Measurements from ENCODE around the gene TMEM259.

DNA sequence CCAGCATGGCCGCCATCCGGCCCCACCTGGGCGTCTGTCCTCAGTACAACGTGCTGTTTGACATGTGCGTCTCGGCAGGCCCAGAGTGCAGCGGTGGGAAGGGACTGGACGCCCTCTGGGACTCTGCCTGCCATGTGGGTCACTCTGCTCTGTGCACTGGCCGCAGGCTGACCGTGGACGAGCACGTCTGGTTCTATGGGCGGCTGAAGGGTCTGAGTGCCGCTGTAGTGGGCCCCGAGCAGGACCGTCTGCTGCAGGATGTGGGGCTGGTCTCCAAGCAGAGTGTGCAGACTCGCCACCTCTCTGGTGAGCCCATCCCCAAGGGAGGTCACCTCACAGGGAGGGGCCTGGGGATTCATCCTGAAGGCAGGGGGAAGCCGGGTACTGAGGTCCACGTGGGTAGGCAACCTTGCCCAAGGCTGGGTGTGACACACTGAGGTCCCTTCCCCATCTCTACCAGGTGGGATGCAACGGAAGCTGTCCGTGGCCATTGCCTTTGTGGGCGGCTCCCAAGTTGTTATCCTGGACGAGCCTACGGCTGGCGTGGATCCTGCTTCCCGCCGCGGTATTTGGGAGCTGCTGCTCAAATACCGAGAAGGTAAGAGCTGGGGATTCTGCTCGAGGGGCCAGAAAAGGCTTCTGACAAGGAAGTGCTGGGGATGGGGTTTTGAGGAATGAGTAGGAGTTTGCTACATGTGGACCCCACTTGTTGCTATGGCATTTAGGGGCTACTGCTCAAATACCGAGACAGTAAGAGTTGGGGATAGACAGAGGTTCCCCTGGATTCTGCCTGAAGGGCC, 30.3 kb upstream of the TMEM259 start:
- TF ChIP-seq, protein P1, sequence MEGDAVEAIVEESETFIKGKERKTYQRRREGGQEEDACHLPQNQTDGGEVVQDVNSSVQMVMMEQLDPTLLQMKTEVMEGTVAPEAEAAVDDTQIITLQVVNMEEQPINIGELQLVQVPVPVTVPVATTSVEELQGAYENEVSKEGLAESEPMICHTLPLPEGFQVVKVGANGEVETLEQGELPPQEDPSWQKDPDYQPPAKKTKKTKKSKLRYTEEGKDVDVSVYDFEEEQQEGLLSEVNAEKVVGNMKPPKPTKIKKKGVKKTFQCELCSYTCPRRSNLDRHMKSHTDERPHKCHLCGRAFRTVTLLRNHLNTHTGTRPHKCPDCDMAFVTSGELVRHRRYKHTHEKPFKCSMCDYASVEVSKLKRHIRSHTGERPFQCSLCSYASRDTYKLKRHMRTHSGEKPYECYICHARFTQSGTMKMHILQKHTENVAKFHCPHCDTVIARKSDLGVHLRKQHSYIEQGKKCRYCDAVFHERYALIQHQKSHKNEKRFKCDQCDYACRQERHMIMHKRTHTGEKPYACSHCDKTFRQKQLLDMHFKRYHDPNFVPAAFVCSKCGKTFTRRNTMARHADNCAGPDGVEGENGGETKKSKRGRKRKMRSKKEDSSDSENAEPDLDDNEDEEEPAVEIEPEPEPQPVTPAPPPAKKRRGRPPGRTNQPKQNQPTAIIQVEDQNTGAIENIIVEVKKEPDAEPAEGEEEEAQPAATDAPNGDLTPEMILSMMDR (IDR thresholded peaks at IDR 0.05), result no peak
- no peak for TF ChIP-seq POLR2AphosphoS5 (IDR thresholded peaks at IDR 0.05)
